ENCODE results near the gene RMDN2. TPM values are rescaled to one million over a fixed set of nuclear protein-coding genes. Genes with fewer than 3 reads are reported as not detected.
A peak's percentile ranks its signal among the peaks of the same experiment; 100 is the strongest.

Gene RMDN2
- polyA plus RNA-seq, 2 of the 4 experiments (the other 2 are of a cell fraction), result 4.6 to 6.9 TPM

DNA sequence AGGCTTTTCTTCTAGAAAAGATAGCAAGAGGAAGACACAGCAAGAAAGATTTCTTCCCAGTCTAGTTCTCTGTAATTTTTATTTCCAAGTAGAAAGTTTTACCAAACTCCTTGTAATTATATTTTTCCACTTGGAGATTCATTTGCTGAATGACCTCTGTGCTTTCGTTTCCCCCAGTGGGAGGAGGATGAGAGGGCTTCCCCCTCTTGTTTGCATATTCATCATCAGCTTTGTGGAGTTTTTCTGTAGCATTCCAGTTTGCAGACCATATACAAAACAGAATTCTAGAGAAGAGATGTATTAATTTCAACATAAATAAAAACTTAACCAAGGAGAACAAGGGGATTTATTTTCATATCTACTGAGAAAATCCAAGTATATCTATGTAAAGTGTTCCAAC, 51.3 kb downstream of the RMDN2 start:
- CTCF ChIA-PET, result interaction anchor here (1.0 kb wide), 1 partner anchor 298 kb away, joined by 4 read pairs; no protein-coding TSS in a partner anchor
- TF ChIP-seq, protein P1, sequence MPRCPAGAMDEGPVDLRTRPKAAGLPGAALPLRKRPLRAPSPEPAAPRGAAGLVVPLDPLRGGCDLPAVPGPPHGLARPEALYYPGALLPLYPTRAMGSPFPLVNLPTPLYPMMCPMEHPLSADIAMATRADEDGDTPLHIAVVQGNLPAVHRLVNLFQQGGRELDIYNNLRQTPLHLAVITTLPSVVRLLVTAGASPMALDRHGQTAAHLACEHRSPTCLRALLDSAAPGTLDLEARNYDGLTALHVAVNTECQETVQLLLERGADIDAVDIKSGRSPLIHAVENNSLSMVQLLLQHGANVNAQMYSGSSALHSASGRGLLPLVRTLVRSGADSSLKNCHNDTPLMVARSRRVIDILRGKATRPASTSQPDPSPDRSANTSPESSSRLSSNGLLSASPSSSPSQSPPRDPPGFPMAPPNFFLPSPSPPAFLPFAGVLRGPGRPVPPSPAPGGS (IDR thresholded peaks at IDR 0.05), result no peak
- TF ChIP-seq MAFK (IDR thresholded peaks at IDR 0.05; ENCODE audit: partially characterized antibody) (no peak), MYC (IDR thresholded peaks at IDR 0.05; ENCODE audit: borderline replicate concordance, low read length) (no peak), HEYL (CRISPR knock-in tag; IDR thresholded peaks at IDR 0.05) (no peak), CBX2 (IDR thresholded peaks at IDR 0.05; ENCODE audit: borderline replicate concordance, low read depth) (no peak), POLR2A (IDR thresholded peaks at IDR 0.05; ENCODE audit: low read length) (no peak), HOXB13 (CRISPR knock-in tag; IDR thresholded peaks at IDR 0.05; ENCODE audit: low read depth) (no peak), FOSB (CRISPR knock-in tag; IDR thresholded peaks at IDR 0.05) (no peak), ESRRA (IDR thresholded peaks at IDR 0.05; ENCODE audit: borderline replicate concordance, low read length) (no peak)
- TF ChIP-seq, protein P2, sequence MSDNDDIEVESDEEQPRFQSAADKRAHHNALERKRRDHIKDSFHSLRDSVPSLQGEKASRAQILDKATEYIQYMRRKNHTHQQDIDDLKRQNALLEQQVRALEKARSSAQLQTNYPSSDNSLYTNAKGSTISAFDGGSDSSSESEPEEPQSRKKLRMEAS (IDR thresholded peaks at IDR 0.05), result no peak
- TF ChIP-seq, protein P3, sequence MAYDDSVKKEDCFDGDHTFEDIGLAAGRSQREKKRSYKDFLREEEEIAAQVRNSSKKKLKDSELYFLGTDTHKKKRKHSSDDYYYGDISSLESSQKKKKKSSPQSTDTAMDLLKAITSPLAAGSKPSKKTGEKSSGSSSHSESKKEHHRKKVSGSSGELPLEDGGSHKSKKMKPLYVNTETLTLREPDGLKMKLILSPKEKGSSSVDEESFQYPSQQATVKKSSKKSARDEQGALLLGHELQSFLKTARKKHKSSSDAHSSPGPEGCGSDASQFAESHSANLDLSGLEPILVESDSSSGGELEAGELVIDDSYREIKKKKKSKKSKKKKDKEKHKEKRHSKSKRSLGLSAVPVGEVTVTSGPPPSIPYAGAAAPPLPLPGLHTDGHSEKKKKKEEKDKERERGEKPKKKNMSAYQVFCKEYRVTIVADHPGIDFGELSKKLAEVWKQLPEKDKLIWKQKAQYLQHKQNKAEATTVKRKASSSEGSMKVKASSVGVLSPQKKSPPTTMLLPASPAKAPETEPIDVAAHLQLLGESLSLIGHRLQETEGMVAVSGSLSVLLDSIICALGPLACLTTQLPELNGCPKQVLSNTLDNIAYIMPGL (CRISPR knock-in tag; IDR thresholded peaks at IDR 0.05; ENCODE audit: borderline replicate concordance), result no peak
- Histone ChIP-seq H3K27ac (no peak overlapping the region), H3K4me2 (no peak overlapping the region), H3K4me1 (no peaks in the 10 kb centered on the region), H3K4me3 (no peak overlapping the region), H3K9me3 (no peaks in the 10 kb centered on the region)
- WGBS (ENCODE audit: missing lambda C conversion rate), result 66% methylated on average over 1 of the region's 1 CpG
- no peak for FAIRE-seq
- POLR2A ChIA-PET, result no interaction called here
- ATAC-seq, result no peak
- no peak for DNase-seq (ENCODE audit: low read depth in 1 of 2, low spot score in 1 of 2)

DNA sequence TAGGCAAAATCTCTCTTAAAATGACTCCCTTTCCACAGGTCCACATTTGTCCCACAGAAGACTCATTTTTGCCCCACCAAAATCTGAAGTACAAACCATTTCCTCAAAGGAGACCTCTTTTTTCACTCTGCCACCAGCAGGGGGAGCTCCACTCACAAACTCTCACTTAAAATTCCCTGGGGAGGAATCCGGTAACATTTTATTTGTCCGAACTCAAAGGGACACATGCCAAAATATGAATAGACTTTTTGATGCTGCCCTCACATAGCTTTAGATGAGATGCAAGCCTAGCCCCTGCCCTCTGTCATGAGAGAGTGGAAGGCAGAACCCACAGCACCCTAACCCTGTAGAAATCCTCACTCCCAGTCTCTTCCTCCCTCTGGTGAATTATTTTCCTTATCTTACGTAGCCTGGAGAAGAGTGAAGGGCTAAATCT, 57.1 kb downstream of the RMDN2 start:
- WGBS (ENCODE audit: missing lambda C conversion rate), result 14% methylated on average over 3 of the region's 3 CpGs
- H3K27ac ChIP-seq, result 0 out of 6 replicates have a peak overlapping the region, but pooled peaks have one; percentile 21 to 22
- H3K9me3 ChIP-seq, result no peaks in the 10 kb centered on the region
- H3K4me1 ChIP-seq, result peaks cover 4% of the 10 kb centered on the region; the same call in 1 of the 3 replicates
- CTCF ChIA-PET, result interaction anchor here (0.6 to 2.6 kb wide), 43 partner anchors 9 to 591 kb away, joined by 3 to 23 read pairs (median 4); partner anchors contain the start of gene CYP1B1
- peak overlapping the region; percentile 29; the same call in 1 of the 3 replicates for H3K4me3 ChIP-seq
- peak; percentile 95 for TF ChIP-seq SMC3 (IDR thresholded peaks at IDR 0.05)
- peak; percentile 81 to 89 for TF ChIP-seq RAD21 (conservative IDR thresholded peaks at IDR 0.05 in 1 of 2, IDR thresholded peaks at IDR 0.05 in 1 of 2)
- TF ChIP-seq, protein P3 (CRISPR knock-in tag; IDR thresholded peaks at IDR 0.05; ENCODE audit: borderline replicate concordance), result no peak
- no peak for TF ChIP-seq GATA3 (IDR thresholded peaks at IDR 0.05; ENCODE audit: borderline replicate concordance)
- TF ChIP-seq, protein P4, sequence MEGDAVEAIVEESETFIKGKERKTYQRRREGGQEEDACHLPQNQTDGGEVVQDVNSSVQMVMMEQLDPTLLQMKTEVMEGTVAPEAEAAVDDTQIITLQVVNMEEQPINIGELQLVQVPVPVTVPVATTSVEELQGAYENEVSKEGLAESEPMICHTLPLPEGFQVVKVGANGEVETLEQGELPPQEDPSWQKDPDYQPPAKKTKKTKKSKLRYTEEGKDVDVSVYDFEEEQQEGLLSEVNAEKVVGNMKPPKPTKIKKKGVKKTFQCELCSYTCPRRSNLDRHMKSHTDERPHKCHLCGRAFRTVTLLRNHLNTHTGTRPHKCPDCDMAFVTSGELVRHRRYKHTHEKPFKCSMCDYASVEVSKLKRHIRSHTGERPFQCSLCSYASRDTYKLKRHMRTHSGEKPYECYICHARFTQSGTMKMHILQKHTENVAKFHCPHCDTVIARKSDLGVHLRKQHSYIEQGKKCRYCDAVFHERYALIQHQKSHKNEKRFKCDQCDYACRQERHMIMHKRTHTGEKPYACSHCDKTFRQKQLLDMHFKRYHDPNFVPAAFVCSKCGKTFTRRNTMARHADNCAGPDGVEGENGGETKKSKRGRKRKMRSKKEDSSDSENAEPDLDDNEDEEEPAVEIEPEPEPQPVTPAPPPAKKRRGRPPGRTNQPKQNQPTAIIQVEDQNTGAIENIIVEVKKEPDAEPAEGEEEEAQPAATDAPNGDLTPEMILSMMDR (IDR thresholded peaks at IDR 0.05), result peak; percentile 99
- TF ChIP-seq RCOR1 (IDR thresholded peaks at IDR 0.05; ENCODE audit: low read depth, low read length), result no peak
- ATAC-seq (peak; percentile 82 to 85), FAIRE-seq (no peak), DNase-seq (ENCODE audit: low read depth in 1 of 2, low spot score in 1 of 2) (peak in 1 of 2 experiments; percentile 64)
- H3K4me2 ChIP-seq, result peak overlapping the region; percentile 78
- POLR2A ChIA-PET, result interaction anchor here (0.7 kb wide), 1 partner anchor 57 kb away, joined by 3 read pairs; the partner anchor contains the start of gene RMDN2
